H1 (cell line): Measurements from ENCODE around the gene CDH7. TPM values are rescaled to one million over a fixed set of nuclear protein-coding genes. Genes with fewer than 3 reads are reported as not detected.

Experiments
- CTCF ChIA-PET: fragments of 300-600 bp; sonication (Branson Sonifier 250); formaldehyde crosslinking; loops from one replicate; lab custom pipeline; 2021; ENCODE audit not compliant: partially characterized antibody; lab: Charles Lee
- POLR2A ChIA-PET: fragments of 300-600 bp; sonication (Branson Sonifier 250); formaldehyde crosslinking; loops from one replicate; lab custom pipeline; 2021; ENCODE audit warnings: inconsistent platforms; ENCODE audit not compliant: partially characterized antibody; lab: Charles Lee
- DNase-seq, 2 experiments: peaks; one replicate each; pipeline versions ENCODE4 v3.0.0 to v3.0.0-alpha.2; 2010 to 2022; ENCODE audit warnings: low spot score in 2 of 2, low read depth in 1 of 2, mixed read lengths in 1 of 2
- FAIRE-seq: peaks from 2 replicates; lab custom pipeline; 2011; peaks lifted over from hg19 to GRCh38; lab: Jason Lieb, UNC
- H2AFZ ChIP-seq: 2 replicates; pipeline ENCODE4 v1.8.1; 2012; ENCODE audit warnings: low read length, inconsistent platforms
- H2AK5ac ChIP-seq: 2 replicates; pipeline ENCODE4 v1.6.1; 2013; ENCODE audit warnings: low read depth, low read length
- H2BK120ac ChIP-seq: replicated peaks from 2 replicates; pipeline ENCODE3; 2013; ENCODE audit warnings: low read depth, low read length, inconsistent platforms
- H2BK12ac ChIP-seq: 2 replicates; pipeline ENCODE4 v1.6.1; 2013; ENCODE audit warnings: low read depth, low read length
- H2BK15ac ChIP-seq: 2 replicates; pipeline ENCODE4 v1.6.1; 2013; ENCODE audit warnings: low read length
- H2BK20ac ChIP-seq: 2 replicates; pipeline ENCODE4 v1.6.1; 2013; ENCODE audit warnings: low read length
- H2BK5ac ChIP-seq: 2 replicates; pipeline ENCODE4 v1.6.1; 2013; ENCODE audit warnings: low read depth, low read length
- H3K14ac ChIP-seq: 2 replicates; pipeline ENCODE4 v1.6.1; 2013; ENCODE audit warnings: inconsistent platforms; ENCODE audit not compliant: insufficient read length
- H3K18ac ChIP-seq: 2 replicates; pipeline ENCODE4 v1.6.1; 2013; ENCODE audit warnings: low read length; ENCODE audit errors: extremely low read depth
- H3K23ac ChIP-seq: 2 replicates; pipeline ENCODE4 v1.6.1; 2013; ENCODE audit warnings: inconsistent platforms; ENCODE audit not compliant: insufficient read length
- H3K23me2 ChIP-seq: 2 replicates; pipeline ENCODE4 v1.6.1; 2013; ENCODE audit warnings: low read depth, low read length
- H3K27ac ChIP-seq: 2 replicates; pipeline ENCODE4 v1.6.1; 2011; ENCODE audit warnings: low read depth, low read length, inconsistent platforms
- H3K27me3 ChIP-seq, 4 experiments: replicated peaks in 1 of 4; 1 replicate in 1 of 4; 2 replicates in 3 of 4; pipeline versions ENCODE4 v1.6.1 to v1.8.1; 2011 to 2013; ENCODE audit warnings: low read length in 3 of 4, mild to moderate bottlenecking in 3 of 4, inconsistent platforms in 2 of 4, mixed read lengths in 2 of 4, moderate library complexity in 1 of 4; ENCODE audit not compliant: control insufficient read depth in 3 of 4, insufficient read depth in 3 of 4; ENCODE audit errors: extremely low read depth in 1 of 4
- H3K36me3 ChIP-seq, 4 experiments: 2 replicates each; pipeline versions ENCODE4 v1.6.1 to v1.8.1; 2011 to 2013; ENCODE audit warnings: mild to moderate bottlenecking in 4 of 4, low read length in 3 of 4, moderate library complexity in 2 of 4, control low read depth in 1 of 4, inconsistent platforms in 1 of 4; ENCODE audit not compliant: insufficient read depth in 4 of 4, control insufficient read depth in 2 of 4
- H3K4ac ChIP-seq: replicated peaks from 2 replicates; pipeline ENCODE3; 2013; ENCODE audit warnings: low read length, low read depth, mixed read lengths, inconsistent platforms; ENCODE audit not compliant: insufficient read length
- H3K4me1 ChIP-seq, 4 experiments: replicated peaks in 1 of 4; 1 replicate in 1 of 4; 2 replicates in 3 of 4; pipeline versions ENCODE4 v1.6.1 to v1.8.1; 2011 to 2013; ENCODE audit warnings: low read length in 3 of 4, inconsistent platforms in 2 of 4, mixed read lengths in 1 of 4; ENCODE audit not compliant: insufficient read depth in 4 of 4, control insufficient read depth in 3 of 4
- H3K4me2 ChIP-seq, 2 experiments: 2 replicates each; pipeline versions ENCODE4 v1.6.1 to v1.8.1; 2011 to 2013; ENCODE audit warnings: low read depth in 2 of 2, low read length in 2 of 2, control low read depth in 1 of 2, inconsistent platforms in 1 of 2, mild to moderate bottlenecking in 1 of 2; ENCODE audit not compliant: insufficient read depth in 1 of 2
- H3K4me3 ChIP-seq, 4 experiments: fragments of 200-600, 300-600 bp in 1 of 4; sonication (generic), shearing (Covaris generic), sonication (Bioruptor Twin) in 1 of 4; 2 replicates each; pipeline versions ENCODE4 v1.5.1 to v1.8.1; 2011 to 2016; ENCODE audit warnings: low read length in 4 of 4, low read depth in 3 of 4, control low read depth in 2 of 4, inconsistent platforms in 2 of 4, mild to moderate bottlenecking in 2 of 4, mixed read lengths in 1 of 4, moderate library complexity in 1 of 4; ENCODE audit not compliant: insufficient read depth in 2 of 4; ENCODE audit errors: extremely low read depth in 1 of 4
- H3K56ac ChIP-seq: replicated peaks from 2 replicates; pipeline ENCODE3; 2013; ENCODE audit warnings: low read depth, mild to moderate bottlenecking, mixed read lengths, low read length, inconsistent platforms; ENCODE audit not compliant: insufficient read length
- H3K79me1 ChIP-seq: 2 replicates; pipeline ENCODE4 v1.6.1; 2013; ENCODE audit warnings: low read depth, low read length, control low read depth
- H3K79me2 ChIP-seq, 2 experiments: 2 replicates each; pipeline versions ENCODE4 v1.6.1 to v1.8.1; 2012 to 2013; ENCODE audit warnings: low read length in 2 of 2, mild to moderate bottlenecking in 2 of 2, inconsistent platforms in 1 of 2; ENCODE audit not compliant: insufficient read depth in 2 of 2, control insufficient read depth in 1 of 2
- H3K9ac ChIP-seq, 4 experiments: replicated peaks in 1 of 4; 1 replicate in 1 of 4; 2 replicates in 3 of 4; pipeline versions ENCODE4 v1.6.1 to v1.8.1; 2011 to 2013; ENCODE audit warnings: low read depth in 3 of 4, low read length in 3 of 4, control low read depth in 2 of 4, mild to moderate bottlenecking in 2 of 4, moderate library complexity in 2 of 4, inconsistent platforms in 1 of 4; ENCODE audit errors: extremely low read depth in 1 of 4
- H3K9me3 ChIP-seq, 2 experiments: 2 replicates each; pipeline versions ENCODE4 v1.6.1 to v1.8.1; 2012 to 2013; ENCODE audit warnings: mild to moderate bottlenecking in 2 of 2, moderate library complexity in 2 of 2, control low read depth in 1 of 2, inconsistent platforms in 1 of 2, low read depth in 1 of 2, low read length in 1 of 2, mixed read lengths in 1 of 2; ENCODE audit not compliant: insufficient read depth in 2 of 2
- H4K20me1 ChIP-seq, 2 experiments: replicated peaks in 1 of 2; 2 replicates each; pipeline versions ENCODE3 to v1.8.1; 2011 to 2013; ENCODE audit warnings: inconsistent platforms in 2 of 2, low read length in 2 of 2, mild to moderate bottlenecking in 1 of 2; ENCODE audit not compliant: insufficient read depth in 2 of 2, control insufficient read depth in 1 of 2
- H4K5ac ChIP-seq: 2 replicates; pipeline ENCODE4 v1.6.1; 2013; ENCODE audit warnings: low read length, low read depth, mixed read lengths, inconsistent platforms; ENCODE audit not compliant: insufficient read length
- H4K8ac ChIP-seq: 2 replicates; pipeline ENCODE4 v1.8.0; 2013; ENCODE audit warnings: mild to moderate bottlenecking, moderate library complexity, low read length, inconsistent platforms; ENCODE audit not compliant: insufficient read depth; ENCODE audit errors: extremely low read depth
- H4K91ac ChIP-seq: replicated peaks from 2 replicates; pipeline ENCODE3; 2013; ENCODE audit warnings: low read length, mixed read lengths, inconsistent platforms; ENCODE audit not compliant: insufficient read length
- BACH1 ChIP-seq: IDR thresholded peaks from 2 replicates; pipeline ENCODE4 v1.6.1; 2012; ENCODE audit warnings: low read length, improper control_type of control experiment
- CTBP2 ChIP-seq: IDR thresholded peaks from 2 replicates; pipeline ENCODE4 v1.7.0; 2011; ENCODE audit warnings: borderline replicate concordance, mild to moderate bottlenecking, moderate library complexity, mixed read lengths, low read length; ENCODE audit not compliant: insufficient read depth, insufficient read length
- CTCF ChIP-seq, 3 experiments: IDR thresholded peaks; 1 replicate in 2 of 3; 2 replicates in 1 of 3; pipeline versions ENCODE4 v1.5.1 to v1.6.1; 2011; ENCODE audit warnings: low read length in 3 of 3, mild to moderate bottlenecking in 3 of 3, inconsistent platforms in 2 of 3, low read depth in 1 of 3, moderate library complexity in 1 of 3; ENCODE audit not compliant: insufficient read depth in 1 of 3; ENCODE audit errors: control extremely low read depth in 1 of 3
- POLR2AphosphoS5 ChIP-seq: IDR thresholded peaks from 2 replicates; pipeline ENCODE4 v1.6.1; 2011; ENCODE audit warnings: low read depth, low read length
- WGBS, 2 experiments: shearing (Covaris generic) in 1 of 2; methylation state at CpG; one replicate each; pipeline versions ENCODE4 v1.1.6 to v1.1.7; 2013 to 2015; ENCODE audit warnings: low lambda C conversion rate in 2 of 2, mixed read lengths in 2 of 2, inconsistent platforms in 1 of 2, low coverage in 1 of 2, missing lambda C conversion rate in 1 of 2; ENCODE audit not compliant: insufficient replicate concordance in 2 of 2, insufficient coverage in 1 of 2, insufficient read length in 1 of 2; ENCODE audit errors: extremely low coverage in 1 of 2, missing lambda C conversion rate in 1 of 2; 5-methylcytosine and 5-hydroxymethylcytosine counted together
- polyA plus RNA-seq, 7 experiments: library from polyadenylated mRNA; depleted of rRNA in 3 of 7; stranded (reverse) in 5 of 7; unstranded in 2 of 7; fragments of >200 nt in 5 of 7; fragments of 200-250 nt in 2 of 7; gene quantifications; 1 replicate in 5 of 7; 2 replicates in 1 of 7; 4 replicates in 1 of 7; pipeline versions ENCODE4 v1.2.1 to v1.2.3, GENCODE V29; 2011 to 2013; ENCODE audit warnings: missing spikeins in 2 of 7, mixed read lengths in 2 of 7
- total RNA-seq: library from RNA; stranded (reverse); fragmentation: NEBNext Ultra II Directional; extraction: Animal tissue kit (Norgen Biotek cat#: 25700); gene quantifications from 2 replicates; pipeline ENCODE4 v1.2.1, GENCODE V29; 2021

Gene CDH7
- total and polyA plus RNA-seq, 2 of the 8 experiments (the other 6 are each of a cell fraction or from before 2014, with no cell fraction given) = 1.00 to 1.5 TPM

- no peak for TF ChIP-seq CTBP2
- TF ChIP-seq POLR2AphosphoS5 = no peak
- TF ChIP-seq BACH1 = no peak
- TF ChIP-seq CTCF (IDR thresholded peaks at IDR 0.05; ENCODE audit: control extremely low read depth in 1 of 3, insufficient read depth in 1 of 3, low read depth in 1 of 3, low read length in 3 of 3) = no peak
- Histone ChIP-seq H4K5ac (no peak overlapping the region), H3K14ac (no peak overlapping the region), H2AFZ (no peak overlapping the region), H4K8ac (no peak overlapping the region), H3K9me3 (no peaks in the 10 kb centered on the region), H2AK5ac (no peak overlapping the region), H3K56ac (no peak overlapping the region), H3K27ac (no peak overlapping the region), H3K4me2 (no peak overlapping the region), H2BK20ac (no peak overlapping the region), H2BK12ac (no peak overlapping the region), H3K27me3 (no peaks in the 10 kb centered on the region), H3K4ac (no peak overlapping the region), H4K91ac (no peak overlapping the region), H3K18ac (no peak overlapping the region), H3K79me2 (no peaks in the 10 kb centered on the region), H2BK15ac (no peak overlapping the region), H3K4me1 (no peaks in the 10 kb centered on the region), H4K20me1 (no peaks in the 10 kb centered on the region), H2BK5ac (no peak overlapping the region), H3K4me3 (no peak overlapping the region), H3K36me3 (no peaks in the 10 kb centered on the region), H3K23ac (no peak overlapping the region), H3K9ac (no peak overlapping the region), H2BK120ac (no peak overlapping the region), H3K79me1 (no peaks in the 10 kb centered on the region), H3K23me2 (no peaks in the 10 kb centered on the region)
- no peak for DNase-seq
- CTCF ChIA-PET = no interaction called here
- no peak for FAIRE-seq
- POLR2A ChIA-PET = no interaction called here
- WGBS, 2 experiments = 94% methylated on average over 2 of the region's 2 CpGs; no CpG with 5 or more reads in 1 of the 2 experiments
Observed at GRCh38 chr18:65846107-65846506, 95.3 kb downstream of the CDH7 start.
